ENCODE data around the gene PLTP.

The PLTP gene

GRCh38 chr20:45892828-45893500, 19.0 kb downstream of the PLTP start:
- Histone ChIP-seq H3K4me3 (ENCODE audit: severe bottlenecking) (no peak overlapping the region), H3K36me3 (ENCODE audit: low read depth) (peaks cover 37% of the 10 kb centered on the region), H3K9me3 (ENCODE audit: severe bottlenecking) (no peaks in the 10 kb centered on the region), H3K4me1 (ENCODE audit: insufficient read depth, poor library complexity, severe bottlenecking) (no peaks in the 10 kb centered on the region), H3K27me3 (ENCODE audit: insufficient read depth, poor library complexity, severe bottlenecking) (no peaks in the 10 kb centered on the region), H3K27ac (ENCODE audit: poor library complexity, severe bottlenecking) (no peak overlapping the region)
- DNase-seq (ENCODE audit: low spot score) (peak; percentile 77), ATAC-seq (ENCODE audit: low read depth) (no peak)
- no peak for TF ChIP-seq CTCF (IDR thresholded peaks at IDR 0.05; ENCODE audit: poor library complexity, severe bottlenecking)

GRCh38 chr20:45892049-45892825, 19.7 kb downstream of the PLTP start:
- Histone ChIP-seq H3K36me3 (ENCODE audit: low read depth) (peaks cover 30% of the 10 kb centered on the region), H3K4me1 (ENCODE audit: insufficient read depth, poor library complexity, severe bottlenecking) (no peaks in the 10 kb centered on the region), H3K27me3 (ENCODE audit: insufficient read depth, poor library complexity, severe bottlenecking) (no peaks in the 10 kb centered on the region), H3K9me3 (ENCODE audit: severe bottlenecking) (no peaks in the 10 kb centered on the region), H3K4me3 (ENCODE audit: severe bottlenecking) (peak overlapping the region; percentile 72), H3K27ac (ENCODE audit: poor library complexity, severe bottlenecking) (no peak overlapping the region)
- DNase-seq (ENCODE audit: low spot score) (peak; percentile 69), ATAC-seq (ENCODE audit: low read depth) (0 out of 3 replicates have a peak, but pooled peaks have one; percentile 5)
- TF ChIP-seq CTCF (IDR thresholded peaks at IDR 0.05; ENCODE audit: poor library complexity, severe bottlenecking) = no peak

- peak within 1 kb of the TSS; percentile 5 for H3K27ac ChIP-seq (ENCODE audit: poor library complexity, severe bottlenecking)
- no peak for TF ChIP-seq CTCF (IDR thresholded peaks at IDR 0.05; ENCODE audit: poor library complexity, severe bottlenecking)
- H3K4me3 ChIP-seq (ENCODE audit: severe bottlenecking) = peak within 1 kb of the TSS; percentile 72
Measured at GRCh38 chr20:45890985-45891983, 20.7 kb downstream of the PLTP start, which contains the start of the genes CTSA and NEURL2. CTSA (plus strand) TSS chr20:45891335; CDS start chr20:45891569, 234 bp downstream. NEURL2 (minus strand) TSS chr20:45891208; CDS start chr20:45890991, 217 bp downstream.

GRCh38 chr20:45890077-45890984, 21.6 kb downstream of the PLTP start:
- peak; percentile 51 for ATAC-seq (ENCODE audit: low read depth)
- peak overlapping the region; percentile 72 for H3K4me3 ChIP-seq (ENCODE audit: severe bottlenecking)
- no peaks in the 10 kb centered on the region for H3K9me3 ChIP-seq (ENCODE audit: severe bottlenecking)
- H3K4me1 ChIP-seq (ENCODE audit: insufficient read depth, poor library complexity, severe bottlenecking) = peaks cover 1% of the 10 kb centered on the region
- DNase-seq (ENCODE audit: low spot score) = peak; percentile 89
- peaks cover 23% of the 10 kb centered on the region for H3K36me3 ChIP-seq (ENCODE audit: low read depth)
- no peaks in the 10 kb centered on the region for H3K27me3 ChIP-seq (ENCODE audit: insufficient read depth, poor library complexity, severe bottlenecking)
- peak; percentile 91 for TF ChIP-seq CTCF (IDR thresholded peaks at IDR 0.05; ENCODE audit: poor library complexity, severe bottlenecking)
- peak overlapping the region; percentile 5 for H3K27ac ChIP-seq (ENCODE audit: poor library complexity, severe bottlenecking)

More at GRCh38 chr20:45890985-45891983, 20.7 kb downstream of the PLTP start, which contains the start of the genes CTSA and NEURL2:
- H3K36me3 ChIP-seq (ENCODE audit: low read depth) = peaks cover 23% of the 10 kb centered on the region; the same call in 1 of the 2 replicates
- DNase-seq (ENCODE audit: low spot score) (peak; percentile 100), ATAC-seq (ENCODE audit: low read depth) (peak; percentile 69)
- no peaks in the 10 kb centered on the region for H3K9me3 ChIP-seq (ENCODE audit: severe bottlenecking)
- no peaks in the 10 kb centered on the region for H3K27me3 ChIP-seq (ENCODE audit: insufficient read depth, poor library complexity, severe bottlenecking)
- no peaks in the 10 kb centered on the region for H3K4me1 ChIP-seq (ENCODE audit: insufficient read depth, poor library complexity, severe bottlenecking)
